A549 (cell line): Measurements from ENCODE around the gene TFAP2B. TPM values are rescaled to one million over a fixed set of nuclear protein-coding genes. Genes with fewer than 3 reads are reported as not detected.

ENCODE experiments used
- ATAC-seq, 2 experiments: fragments of 200-7000 bp in 1 of 2; fragments of >200 bp in 1 of 2; cut with Nextera tagmentation in 1 of 2; cut with Tn5 transposase in 1 of 2; 3 replicates each; pipeline versions ENCODE4 v1.8.0 to v1.9.1; 2018 to 2020; ENCODE audit warnings: mild to moderate bottlenecking in 1 of 2, moderate library complexity in 1 of 2
- CTCF ChIA-PET: fragments of 300-600 bp; sonication (Branson Sonifier 250); formaldehyde crosslinking; extraction: SDS; loops from one replicate; lab custom pipeline; 2021; ENCODE audit warnings: antibody characterized with exemption, inconsistent platforms; lab: Yijun Ruan, JAX
- POLR2A ChIA-PET: fragments of 350-600 bp; formaldehyde crosslinking; extraction: SDS; loops from one replicate; lab custom pipeline; 2021; ENCODE audit warnings: antibody characterized with exemption, inconsistent platforms; lab: Yijun Ruan, JAX
- DNase-seq, 2 experiments: peaks; one replicate each; pipeline versions ENCODE4 v3.0.0 to v3.0.0-alpha.2; 2011 to 2016; ENCODE audit warnings: low read depth in 1 of 2, low spot score in 1 of 2
- FAIRE-seq: peaks from 2 replicates; lab custom pipeline; 2011; peaks lifted over from hg19 to GRCh38; lab: Jason Lieb, UNC
- H3K27ac ChIP-seq, 2 experiments: fragments of >200 bp; sonication (Bioruptor Twin); formaldehyde crosslinking; 3 replicates each; pipeline ENCODE4 v1.5.1; 2016 to 2017
- H3K4me1 ChIP-seq: fragments of >200 bp; sonication (Bioruptor Twin); formaldehyde crosslinking; 3 replicates; pipeline ENCODE4 v1.6.1; 2016
- H3K4me2 ChIP-seq: fragments of >200 bp; sonication (Bioruptor Twin); formaldehyde crosslinking; 3 replicates; pipeline ENCODE4 v1.6.1; 2016
- H3K4me3 ChIP-seq: fragments of >200 bp; sonication (Bioruptor Twin); formaldehyde crosslinking; 3 replicates; pipeline ENCODE4 v1.5.1; 2016
- H3K9me3 ChIP-seq: fragments of >200 bp; sonication (Bioruptor Twin); formaldehyde crosslinking; 3 replicates; pipeline ENCODE4 v1.6.1; 2016
- ATOH8 ChIP-seq: fragments of 250-450 bp; sonication (Bioruptor Pico); IDR thresholded peaks from 2 replicates; pipeline ENCODE4 v1.5.0; 2020; ENCODE audit warnings: low read depth, mild to moderate bottlenecking, moderate library complexity
- BHLHE40 ChIP-seq: IDR thresholded peaks from 2 replicates; pipeline ENCODE4 v1.6.1; 2012; ENCODE audit warnings: low read depth, low read length, inconsistent platforms
- CHD2 ChIP-seq: fragments of 150-350 bp; IDR thresholded peaks from 2 replicates; pipeline ENCODE4 v1.6.1; 2014; ENCODE audit warnings: low read length; ENCODE audit not compliant: partially characterized antibody
- CTCF ChIP-seq: fragments of >200 bp; sonication (Bioruptor Twin); formaldehyde crosslinking; IDR thresholded peaks from 3 replicates; pipeline ENCODE4 v1.5.1; 2016
- EHF ChIP-seq: fragments of 250-450 bp; sonication (Bioruptor Pico); IDR thresholded peaks from 2 replicates; pipeline ENCODE4 v1.5.0; 2020; ENCODE audit warnings: mild to moderate bottlenecking
- EHMT2 ChIP-seq: fragments of 200-600 bp; sonication (generic); IDR thresholded peaks from 2 replicates; pipeline ENCODE4 v1.6.1; 2016; ENCODE audit warnings: antibody characterized with exemption, low read depth, mild to moderate bottlenecking, moderate library complexity
- EP300 ChIP-seq, 2 experiments: fragments of >200 bp; sonication (Bioruptor Twin); formaldehyde crosslinking; IDR thresholded peaks; 2 replicates in 1 of 2; 3 replicates in 1 of 2; pipeline ENCODE4 v1.6.1; 2016 to 2017
- GATA3 ChIP-seq: IDR thresholded peaks from 2 replicates; pipeline ENCODE4 v1.6.1; 2012; ENCODE audit warnings: borderline replicate concordance
- HDAC2 ChIP-seq: fragments of 200-600 bp; sonication (generic); IDR thresholded peaks from 2 replicates; pipeline ENCODE4 v1.6.1; 2016
- JUNB ChIP-seq: fragments of >200 bp; sonication (Bioruptor Twin); formaldehyde crosslinking; IDR thresholded peaks from 2 replicates; pipeline ENCODE4 v1.6.1; 2016
- MAX ChIP-seq: IDR thresholded peaks from 2 replicates; pipeline ENCODE4 v1.6.1; 2012
- POLR2A ChIP-seq: IDR thresholded peaks from 2 replicates; pipeline ENCODE4 v1.6.1; 2012; ENCODE audit warnings: mild to moderate bottlenecking, low read length
- RARB ChIP-seq: fragments of 250-450 bp; sonication (Bioruptor Pico); IDR thresholded peaks from 2 replicates; pipeline ENCODE4 v1.8.0; 2021; ENCODE audit warnings: mild to moderate bottlenecking, moderate library complexity
- RCOR1 ChIP-seq: fragments of 150-350 bp; IDR thresholded peaks from 2 replicates; pipeline ENCODE4 v1.6.1; 2014; ENCODE audit warnings: antibody characterized with exemption, low read length, low read depth
- REST ChIP-seq: fragments of 200-600 bp; sonication (generic); IDR thresholded peaks from 2 replicates; pipeline ENCODE4 v1.6.1; 2016; ENCODE audit warnings: antibody characterized with exemption, mild to moderate bottlenecking, moderate library complexity
- RFX5 ChIP-seq: fragments of 450-650 bp; IDR thresholded peaks from 2 replicates; pipeline ENCODE4 v1.7.1; 2014; ENCODE audit warnings: antibody characterized with exemption, mild to moderate bottlenecking, moderate library complexity
- TFCP2L1 ChIP-seq: fragments of 250-450 bp; sonication (Bioruptor Pico); IDR thresholded peaks from 2 replicates; pipeline ENCODE4 v1.5.0; 2021; ENCODE audit warnings: mild to moderate bottlenecking
- ZC3H11A ChIP-seq: fragments of 450-650 bp; IDR thresholded peaks from 2 replicates; pipeline ENCODE4 v1.6.1; 2014; ENCODE audit warnings: antibody characterized with exemption, mild to moderate bottlenecking
- ZNF302 ChIP-seq: fragments of 250-450 bp; sonication (Bioruptor Pico); IDR thresholded peaks from 2 replicates; pipeline ENCODE4 v1.9.0; 2021; ENCODE audit warnings: inconsistent platforms, mild to moderate bottlenecking, moderate library complexity
- WGBS: methylation state at CpG from one replicate; pipeline ENCODE4 v1.1.6; 2017; ENCODE audit errors: missing lambda C conversion rate; 5-methylcytosine and 5-hydroxymethylcytosine counted together
- polyA plus RNA-seq, 4 experiments: library from polyadenylated mRNA; depleted of rRNA in 3 of 4; stranded (reverse); fragments of >200 nt; fragmentation: RNase III in 1 of 4; extraction: RNeasy Plus Mini Kit Qiagen cat#74134 plus additional on column Dnase treatment in 1 of 4; gene quantifications; 2 replicates in 3 of 4; 3 replicates in 1 of 4; pipeline ENCODE4 v1.2.3, GENCODE V29; 2011 to 2017
- TF ChIP-seq, protein P1 (sequence below): IDR thresholded peaks from 2 replicates; pipeline ENCODE4 v1.6.1; 2012; ENCODE audit warnings: low read depth, borderline replicate concordance

Gene TFAP2B
- polyA plus RNA-seq, 2 of the 4 experiments (the other 2 are of a cell fraction): not detected

GRCh38 chr6:50819466-50819903 lies 814 bp downstream of the TFAP2B start:
- no peak overlapping the region for H3K27ac ChIP-seq
- TF ChIP-seq RFX5: no peak
- no peak for TF ChIP-seq GATA3
- TF ChIP-seq RCOR1: no peak
- no peak for TF ChIP-seq MAX
- no peak for TF ChIP-seq EHMT2
- TF ChIP-seq ZC3H11A: no peak
- no peak for TF ChIP-seq HDAC2
- TF ChIP-seq EHF (CRISPR knock-in tag): no peak
- no peak for TF ChIP-seq TFCP2L1 (CRISPR knock-in tag)
- TF ChIP-seq BHLHE40: no peak
- TF ChIP-seq, protein P1, sequence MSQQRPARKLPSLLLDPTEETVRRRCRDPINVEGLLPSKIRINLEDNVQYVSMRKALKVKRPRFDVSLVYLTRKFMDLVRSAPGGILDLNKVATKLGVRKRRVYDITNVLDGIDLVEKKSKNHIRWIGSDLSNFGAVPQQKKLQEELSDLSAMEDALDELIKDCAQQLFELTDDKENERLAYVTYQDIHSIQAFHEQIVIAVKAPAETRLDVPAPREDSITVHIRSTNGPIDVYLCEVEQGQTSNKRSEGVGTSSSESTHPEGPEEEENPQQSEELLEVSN: no peak
- TF ChIP-seq, all 56 proteins: peak for 0
- no peak for DNase-seq
- no peak for ATAC-seq
- ChIA-PET CTCF (no interaction called here), POLR2A (no interaction called here)
- no peak for FAIRE-seq
- Histone ChIP-seq H3K4me2 (no peak overlapping the region), H3K9me3 (no peaks in the 10 kb centered on the region), H3K4me1 (no peaks in the 10 kb centered on the region), H3K4me3 (no peak overlapping the region)
- WGBS: 50% methylated on average over 7 of the region's 45 CpGs

- Histone ChIP-seq H3K9me3 (no peaks in the 10 kb centered on the region), H3K4me2 (no peak overlapping the region), H3K4me1 (no peaks in the 10 kb centered on the region), H3K4me3 (no peak overlapping the region), H3K27ac (no peak overlapping the region)
- CTCF ChIA-PET: interaction anchor here (0.8 kb wide), 1 partner anchor 229 kb away, joined by 3 read pairs; no protein-coding TSS in a partner anchor
- WGBS: 39% methylated on average over 40 of the region's 58 CpGs
- FAIRE-seq: no peak
- TF ChIP-seq POLR2A (no peak), GATA3 (no peak), CTCF (no peak), BHLHE40 (no peak), RARB (CRISPR knock-in tag) (no peak), EP300 (IDR thresholded peaks at IDR 0.05) (no peak), JUNB (no peak), RCOR1 (no peak), EHF (CRISPR knock-in tag) (no peak), ZNF302 (CRISPR knock-in tag) (no peak), MAX (no peak), REST (no peak), ATOH8 (CRISPR knock-in tag) (no peak), CHD2 (no peak)
- ATAC-seq: no peak
- POLR2A ChIA-PET: no interaction called here
- no peak for DNase-seq
Observed at GRCh38 chr6:50819904-50820868, 1.5 kb downstream of the TFAP2B start.
